Measurements from ENCODE around the gene OR13C2. TPM values are rescaled to one million over a fixed set of nuclear protein-coding genes. Genes with fewer than 3 reads are reported as not detected.

OR13C2 gene
- total RNA-seq, 2 experiments from 2014 or later: not detected

DNA sequence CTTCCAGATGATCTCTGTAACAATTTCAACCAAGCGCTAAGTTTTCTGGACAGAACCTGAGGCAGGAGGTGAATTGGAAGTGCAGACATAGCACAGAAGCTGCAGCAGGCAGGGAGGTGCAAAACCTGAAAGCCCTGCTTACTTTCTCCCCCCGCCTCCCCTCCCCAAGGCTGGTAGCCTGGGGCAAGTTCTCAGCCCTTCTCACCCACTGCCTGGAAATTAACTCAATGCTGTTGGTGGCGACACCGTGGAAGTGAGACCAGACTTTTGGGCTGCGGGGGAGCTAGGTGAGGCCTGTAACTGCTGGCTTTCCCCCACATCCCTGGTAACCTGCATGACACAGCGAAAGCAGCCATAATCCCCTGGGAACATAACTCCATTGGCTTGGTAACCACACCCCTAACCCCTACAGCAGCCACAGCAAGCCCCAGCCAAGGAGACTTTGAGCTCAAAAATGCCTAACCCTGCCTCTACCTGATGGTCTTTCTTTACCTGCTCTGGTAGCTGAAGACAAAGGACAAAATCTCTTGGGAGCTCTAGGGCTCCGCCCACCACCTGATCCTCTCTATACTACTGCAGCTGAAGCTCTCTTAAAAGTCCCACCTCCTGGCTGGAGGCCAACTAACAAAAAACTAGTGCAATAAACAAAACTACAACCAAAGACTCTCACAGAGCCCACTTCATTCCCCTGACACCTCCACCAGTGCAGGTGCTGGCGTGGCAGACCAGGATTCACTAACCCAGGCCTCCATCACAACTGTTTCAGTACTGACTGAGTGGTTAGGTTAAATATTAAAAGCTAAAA, 48.4 kb downstream of the OR13C2 start:
- ChIA-PET POLR2A (no interaction called here), CTCF (no interaction called here)

DNA sequence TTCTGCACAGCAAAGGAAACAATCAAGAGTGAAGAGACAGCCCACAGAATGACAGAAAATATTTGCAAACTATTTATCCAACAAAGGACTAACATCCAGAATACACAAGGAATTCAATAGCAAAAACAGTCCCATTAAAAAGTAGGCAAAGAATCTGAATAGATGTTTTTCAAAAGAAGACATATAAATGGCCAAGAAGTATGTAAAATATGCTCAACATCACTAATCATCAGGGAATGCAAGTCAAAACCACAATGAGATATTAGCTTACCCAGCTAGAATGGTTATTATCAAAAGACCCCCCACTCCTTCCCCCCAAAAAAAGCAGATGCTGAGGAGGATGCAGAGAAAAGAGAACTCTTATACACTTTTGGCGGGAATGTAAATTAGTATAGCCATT, 49.9 kb downstream of the OR13C2 start:
- ChIA-PET CTCF (no interaction called here), POLR2A (no interaction called here)

Other genes with a start within 250 kb of the OR13C2 start
- gene OR13F1, start 101.4 kb downstream of the OR13C2 start, total RNA-seq: not detected
- gene OR13C4, start 78.4 kb downstream of the OR13C2 start, total RNA-seq: not detected
- gene OR13C3, start 68.8 kb downstream of the OR13C2 start, total RNA-seq: not detected
- gene OR13C8, start 36.5 kb downstream of the OR13C2 start, total RNA-seq: not detected
- gene OR13C5, start 6.2 kb downstream of the OR13C2 start, total RNA-seq: not detected
- gene OR13C9, start 12.6 kb upstream of the OR13C2 start, total RNA-seq: not detected
- gene OR13D1, start 88.9 kb upstream of the OR13C2 start, total RNA-seq: not detected
- gene NIPSNAP3A, start 142.1 kb upstream of the OR13C2 start, total RNA-seq: 10 to 100 TPM in 1 of 2 experiments, 1 to 10 TPM in 1; 9.9 to 10.4 TPM
- under 1 TPM; 0.46 to 0.59 TPM for gene NIPSNAP3B, start 158.5 kb upstream of the OR13C2 start, total RNA-seq

All from activated CD8-positive, alpha-beta memory T cell treated with anti-CD3 and anti-CD28 coated beads for 36 hours (primary cell).